Pulmonary artery endothelial cell (primary cell): ENCODE results near the gene OSM. TPM values are rescaled to one million over a fixed set of nuclear protein-coding genes. Genes with fewer than 3 reads are reported as not detected.

Source experiments
- total RNA-seq: library from RNA; depleted of rRNA; stranded (reverse); fragments of >200 nt; gene quantifications from 2 replicates; pipeline ENCODE4 v1.2.3, GENCODE V29; 2014

OSM gene
- total RNA-seq, 1 donor from 2014 or later: not detected

Other genes starting within 250 kb of the OSM start
- gene HORMAD2, start 186.4 kb downstream of the OSM start, total RNA-seq: not detected in 2 replicates
- 0.63 and 0.66 TPM in 2 replicates for gene LIF, start 20.1 kb downstream of the OSM start, total RNA-seq
- 7.9 and 9.5 TPM in 2 replicates for gene CASTOR1, start 22.7 kb upstream of the OSM start, total RNA-seq
- gene TBC1D10A, start 60.1 kb upstream of the OSM start, total RNA-seq: 6.9 and 9.2 TPM in 2 replicates
- 18.7 and 29.6 TPM in 2 replicates for gene SF3A1, start 90.0 kb upstream of the OSM start, total RNA-seq
- gene CCDC157, start 90.2 kb upstream of the OSM start, total RNA-seq: 1.3 and 1.6 TPM in 2 replicates
- gene RNF215, start 120.6 kb upstream of the OSM start, total RNA-seq: 16.8 and 18.1 TPM in 2 replicates
- gene SEC14L2, start 130.2 kb upstream of the OSM start, total RNA-seq: 34.5 and 35.0 TPM in 2 replicates
- 32.2 and 43.2 TPM in 2 replicates for gene MTFP1, start 158.9 kb upstream of the OSM start, total RNA-seq
- not detected in 2 replicates for gene SEC14L3, start 205.2 kb upstream of the OSM start, total RNA-seq
- not detected in 2 replicates for gene SEC14L4, start 238.8 kb upstream of the OSM start, total RNA-seq